ENCODE measurements around the gene NTHL1. TPM values are rescaled to one million over a fixed set of nuclear protein-coding genes. Genes with fewer than 3 reads are reported as not detected.

The NTHL1 gene
- total RNA-seq, 1 experiment from 2014 or later: 47.3 TPM

DNA sequence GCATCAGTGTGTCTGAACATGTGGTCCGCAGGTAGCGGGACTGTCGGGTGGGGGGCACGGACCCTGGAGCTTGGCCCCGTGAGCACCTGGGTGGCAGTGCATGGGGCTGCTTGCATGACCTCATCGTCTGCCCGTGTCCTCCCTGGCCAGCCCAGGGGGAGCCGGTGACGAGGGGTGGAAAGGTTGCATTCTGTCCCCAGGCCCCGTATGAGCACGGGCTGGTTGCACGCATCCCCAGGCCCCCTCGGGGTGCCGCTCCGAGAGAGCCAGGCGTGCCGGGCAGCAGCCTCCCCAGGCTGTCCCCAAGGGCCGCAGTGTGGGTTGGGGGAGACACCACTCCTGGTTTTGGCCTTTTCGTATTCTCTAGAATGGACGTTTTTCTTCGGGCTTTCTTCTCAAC is 30.1 kb upstream of the NTHL1 start:
- Histone ChIP-seq H3K9me2 (ENCODE audit: insufficient read depth) (no peaks in the 10 kb centered on the region), H3F3A (ENCODE audit: insufficient read depth, low read depth) (no peaks in the 10 kb centered on the region), H3K36me3 (ENCODE audit: low read depth) (no peaks in the 10 kb centered on the region), H3K27me3 (ENCODE audit: insufficient read depth, low read depth) (no peaks in the 10 kb centered on the region), H2AFZ (no peak overlapping the region), H4K20me1 (ENCODE audit: insufficient read depth) (no peaks in the 10 kb centered on the region), H3K9me3 (ENCODE audit: insufficient read depth, low read depth) (no peaks in the 10 kb centered on the region), H3K79me2 (ENCODE audit: low read depth) (no peaks in the 10 kb centered on the region), H3K4me1 (replicated peaks; ENCODE audit: insufficient read depth) (no peaks in the 10 kb centered on the region), H3K4me3 (no peak overlapping the region), H3K4me2 (no peak overlapping the region), H3K27ac (no peak overlapping the region)
- intact Hi-C loops (cut with micrococcal nuclease; ENCODE audit: unreplicated experiment): no loop called here
- ChIA-PET POLR2A (ENCODE audit: unreplicated experiment) (no interaction called here), CTCF (no interaction called here)
- TF ChIP-seq, protein P1, sequence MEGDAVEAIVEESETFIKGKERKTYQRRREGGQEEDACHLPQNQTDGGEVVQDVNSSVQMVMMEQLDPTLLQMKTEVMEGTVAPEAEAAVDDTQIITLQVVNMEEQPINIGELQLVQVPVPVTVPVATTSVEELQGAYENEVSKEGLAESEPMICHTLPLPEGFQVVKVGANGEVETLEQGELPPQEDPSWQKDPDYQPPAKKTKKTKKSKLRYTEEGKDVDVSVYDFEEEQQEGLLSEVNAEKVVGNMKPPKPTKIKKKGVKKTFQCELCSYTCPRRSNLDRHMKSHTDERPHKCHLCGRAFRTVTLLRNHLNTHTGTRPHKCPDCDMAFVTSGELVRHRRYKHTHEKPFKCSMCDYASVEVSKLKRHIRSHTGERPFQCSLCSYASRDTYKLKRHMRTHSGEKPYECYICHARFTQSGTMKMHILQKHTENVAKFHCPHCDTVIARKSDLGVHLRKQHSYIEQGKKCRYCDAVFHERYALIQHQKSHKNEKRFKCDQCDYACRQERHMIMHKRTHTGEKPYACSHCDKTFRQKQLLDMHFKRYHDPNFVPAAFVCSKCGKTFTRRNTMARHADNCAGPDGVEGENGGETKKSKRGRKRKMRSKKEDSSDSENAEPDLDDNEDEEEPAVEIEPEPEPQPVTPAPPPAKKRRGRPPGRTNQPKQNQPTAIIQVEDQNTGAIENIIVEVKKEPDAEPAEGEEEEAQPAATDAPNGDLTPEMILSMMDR (conservative IDR thresholded peaks at IDR 0.05): no peak
- no peak for TF ChIP-seq EZH2 (IDR thresholded peaks at IDR 0.05; ENCODE audit: low read depth)
- no TSS peak for BruUV-seq (replicated peaks)
- no peak for DNase-seq

DNA sequence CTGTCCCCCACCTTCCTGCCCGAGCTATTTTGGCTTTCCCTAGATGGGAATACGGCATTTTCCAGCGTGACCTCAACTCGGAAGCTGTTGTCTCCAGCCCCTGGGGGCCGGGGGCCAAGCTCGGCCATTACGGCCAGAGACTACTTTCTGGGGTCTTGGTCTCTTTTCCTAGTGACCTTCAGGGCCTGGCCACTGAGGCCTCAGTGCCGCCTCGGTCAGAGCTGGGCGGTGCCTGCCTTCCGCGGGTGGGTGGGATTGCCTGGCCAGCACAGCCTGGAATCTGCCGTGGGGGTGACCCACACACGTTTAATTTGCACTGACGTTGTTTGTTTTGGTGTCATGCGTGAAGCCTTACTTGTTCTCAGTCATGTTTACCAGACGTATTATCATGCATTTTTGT is 29.4 kb upstream of the NTHL1 start:
- Histone ChIP-seq H3K4me3 (no peak overlapping the region), H3F3A (ENCODE audit: insufficient read depth, low read depth) (no peaks in the 10 kb centered on the region), H3K9me2 (ENCODE audit: insufficient read depth) (no peaks in the 10 kb centered on the region), H3K9me3 (ENCODE audit: insufficient read depth, low read depth) (no peaks in the 10 kb centered on the region), H2AFZ (no peak overlapping the region), H4K20me1 (ENCODE audit: insufficient read depth) (no peaks in the 10 kb centered on the region), H3K36me3 (ENCODE audit: low read depth) (no peaks in the 10 kb centered on the region), H3K4me1 (replicated peaks; ENCODE audit: insufficient read depth) (no peaks in the 10 kb centered on the region), H3K4me2 (no peak overlapping the region), H3K79me2 (ENCODE audit: low read depth) (no peaks in the 10 kb centered on the region), H3K27ac (no peak overlapping the region), H3K27me3 (ENCODE audit: insufficient read depth, low read depth) (no peaks in the 10 kb centered on the region)
- BruUV-seq (replicated peaks): no TSS peak
- POLR2A ChIA-PET (ENCODE audit: unreplicated experiment): no interaction called here
- no peak for DNase-seq
- TF ChIP-seq EZH2 (IDR thresholded peaks at IDR 0.05; ENCODE audit: low read depth): no peak
- TF ChIP-seq, protein P1 (conservative IDR thresholded peaks at IDR 0.05): no peak
- CTCF ChIA-PET: no interaction called here
- intact Hi-C loops (cut with micrococcal nuclease; ENCODE audit: unreplicated experiment): no loop called here

DNA sequence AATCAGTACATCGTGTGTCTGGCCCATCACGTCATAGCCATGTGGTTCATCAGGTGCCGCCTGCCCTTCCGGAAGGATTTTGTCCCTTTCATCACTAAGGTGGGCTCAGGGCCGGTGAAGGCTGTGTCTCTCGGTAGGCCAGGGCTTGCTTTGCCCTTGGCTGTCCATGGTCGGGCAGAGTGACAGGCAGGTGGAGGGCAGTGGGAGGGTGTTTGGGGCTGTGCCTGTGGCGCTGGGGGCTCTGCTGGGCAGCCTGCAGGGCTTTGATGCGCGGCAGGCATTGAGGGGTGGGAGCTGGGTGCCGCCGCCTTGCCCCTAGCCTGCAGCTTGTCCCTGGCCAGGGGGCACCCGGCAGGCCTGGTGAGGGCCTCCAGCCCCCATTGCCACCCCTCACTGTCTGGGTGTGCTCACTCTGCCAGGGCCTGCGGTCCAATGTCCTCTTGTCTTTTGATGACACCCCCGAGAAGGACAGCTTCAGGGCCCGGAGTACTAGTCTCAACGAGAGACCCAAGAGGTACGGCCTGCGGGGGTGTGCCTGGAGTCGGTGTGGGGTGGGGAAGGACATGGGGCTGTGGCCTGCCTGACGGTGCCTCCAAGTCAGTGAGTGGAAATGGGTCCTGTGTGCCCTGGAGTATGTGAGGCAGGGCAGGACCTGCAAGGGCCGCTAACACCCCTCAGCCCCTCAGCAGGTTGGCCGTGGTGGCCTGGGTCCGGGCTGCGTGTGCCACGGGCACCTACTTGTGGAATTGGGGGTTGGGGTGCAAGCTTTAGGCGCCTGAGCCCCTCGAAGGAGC is 28.6 kb upstream of the NTHL1 start:
- Histone ChIP-seq H3K4me3 (no peak overlapping the region), H3K4me2 (no peak overlapping the region), H4K20me1 (ENCODE audit: insufficient read depth) (no peaks in the 10 kb centered on the region), H3K27ac (no peak overlapping the region), H3K9me3 (ENCODE audit: insufficient read depth, low read depth) (no peaks in the 10 kb centered on the region), H3K27me3 (ENCODE audit: insufficient read depth, low read depth) (no peaks in the 10 kb centered on the region), H2AFZ (no peak overlapping the region), H3K4me1 (replicated peaks; ENCODE audit: insufficient read depth) (no peaks in the 10 kb centered on the region), H3K79me2 (ENCODE audit: low read depth) (no peaks in the 10 kb centered on the region), H3F3A (ENCODE audit: insufficient read depth, low read depth) (no peaks in the 10 kb centered on the region), H3K9me2 (ENCODE audit: insufficient read depth) (no peaks in the 10 kb centered on the region), H3K36me3 (ENCODE audit: low read depth) (no peaks in the 10 kb centered on the region)
- TF ChIP-seq EZH2 (IDR thresholded peaks at IDR 0.05; ENCODE audit: low read depth): no peak
- TF ChIP-seq, protein P1 (conservative IDR thresholded peaks at IDR 0.05): no peak
- ChIA-PET CTCF (no interaction called here), POLR2A (ENCODE audit: unreplicated experiment) (no interaction called here)
- intact Hi-C loops (cut with micrococcal nuclease; ENCODE audit: unreplicated experiment): no loop called here
- BruUV-seq (replicated peaks): no TSS peak
- DNase-seq: no peak

All from PC-9 (cell line).